MM.1S (cell line): ENCODE results near the gene ZBTB17.

Source experiments
- DNase-seq: peaks from one replicate; pipeline ENCODE4 v3.0.0-alpha.2; 2015
- H2AFZ ChIP-seq: fragments of 300-600 bp; sonication (generic); 2 replicates; pipeline ENCODE4 v1.6.0; 2016; ENCODE audit warnings: antibody characterized with exemption, low read length
- H3F3A ChIP-seq: fragments of 300-600 bp; sonication (generic); 2 replicates; pipeline ENCODE4 v1.6.1; 2016; ENCODE audit warnings: mild to moderate bottlenecking, antibody characterized with exemption, low read length, moderate library complexity, mixed read lengths; ENCODE audit not compliant: insufficient read depth
- H3K27ac ChIP-seq: fragments of 300-600 bp; sonication (generic); 2 replicates; pipeline ENCODE4 v1.5.1; 2016; ENCODE audit warnings: mild to moderate bottlenecking, low read length
- H3K27me3 ChIP-seq: fragments of 300-600 bp; sonication (generic); replicated peaks from 2 replicates; pipeline ENCODE4 v1.6.0; 2016; ENCODE audit warnings: low read length; ENCODE audit not compliant: insufficient read depth
- H3K36me3 ChIP-seq: fragments of 300-600 bp; sonication (generic); replicated peaks from 2 replicates; pipeline ENCODE4 v1.6.1; 2016; ENCODE audit warnings: mild to moderate bottlenecking, low read length, mixed read lengths; ENCODE audit not compliant: insufficient read depth
- H3K4me1 ChIP-seq: fragments of 300-600 bp; sonication (generic); 2 replicates; pipeline ENCODE4 v1.6.1; 2016; ENCODE audit warnings: low read length, mixed read lengths
- H3K4me2 ChIP-seq: fragments of 300-600 bp; sonication (generic); 2 replicates; pipeline ENCODE4 v1.6.0; 2016; ENCODE audit warnings: low read depth, low read length
- H3K4me3 ChIP-seq: fragments of 300-600 bp; sonication (generic); 2 replicates; pipeline ENCODE4 v1.5.1; 2016; ENCODE audit warnings: low read length, mixed read lengths
- H3K79me2 ChIP-seq: fragments of 300-600 bp; sonication (generic); 2 replicates; pipeline ENCODE4 v1.6.1; 2016; ENCODE audit warnings: mixed run types, low read length, mixed read lengths
- H3K9ac ChIP-seq: fragments of 300-600 bp; sonication (generic); 2 replicates; pipeline ENCODE4 v1.6.1; 2016; ENCODE audit warnings: low read length, mixed read lengths
- H3K9me2 ChIP-seq: fragments of 300-600 bp; sonication (generic); replicated peaks from 2 replicates; pipeline ENCODE4 v1.6.1; 2016; ENCODE audit warnings: mild to moderate bottlenecking, low read length, mixed read lengths; ENCODE audit not compliant: insufficient read depth
- H3K9me3 ChIP-seq: fragments of 300-600 bp; sonication (generic); replicated peaks from 2 replicates; pipeline ENCODE4 v1.6.1; 2016; ENCODE audit warnings: mild to moderate bottlenecking, low read length, mixed read lengths; ENCODE audit not compliant: insufficient read depth
- H4K20me1 ChIP-seq: fragments of 300-600 bp; sonication (generic); 2 replicates; pipeline ENCODE4 v1.6.1; 2016; ENCODE audit warnings: mild to moderate bottlenecking, low read length, moderate library complexity, mixed read lengths; ENCODE audit not compliant: insufficient read depth
- CTCF ChIP-seq: fragments of 300-600 bp; sonication (generic); IDR thresholded peaks from 2 replicates; pipeline ENCODE4 v1.5.1; 2016; ENCODE audit warnings: antibody characterized with exemption, low read length, mixed read lengths
- EZH2 ChIP-seq: fragments of 300-600 bp; sonication (generic); optimal IDR thresholded peaks from 2 replicates; pipeline ENCODE3; 2017; ENCODE audit warnings: low read depth, mild to moderate bottlenecking, antibody characterized with exemption, low read length, mixed read lengths
- EZH2phosphoT487 ChIP-seq: fragments of 300-600 bp; sonication (generic); IDR thresholded peaks from 2 replicates; pipeline ENCODE4 v1.6.1; 2018; ENCODE audit warnings: antibody characterized with exemption, low read length

Gene ZBTB17

DNA sequence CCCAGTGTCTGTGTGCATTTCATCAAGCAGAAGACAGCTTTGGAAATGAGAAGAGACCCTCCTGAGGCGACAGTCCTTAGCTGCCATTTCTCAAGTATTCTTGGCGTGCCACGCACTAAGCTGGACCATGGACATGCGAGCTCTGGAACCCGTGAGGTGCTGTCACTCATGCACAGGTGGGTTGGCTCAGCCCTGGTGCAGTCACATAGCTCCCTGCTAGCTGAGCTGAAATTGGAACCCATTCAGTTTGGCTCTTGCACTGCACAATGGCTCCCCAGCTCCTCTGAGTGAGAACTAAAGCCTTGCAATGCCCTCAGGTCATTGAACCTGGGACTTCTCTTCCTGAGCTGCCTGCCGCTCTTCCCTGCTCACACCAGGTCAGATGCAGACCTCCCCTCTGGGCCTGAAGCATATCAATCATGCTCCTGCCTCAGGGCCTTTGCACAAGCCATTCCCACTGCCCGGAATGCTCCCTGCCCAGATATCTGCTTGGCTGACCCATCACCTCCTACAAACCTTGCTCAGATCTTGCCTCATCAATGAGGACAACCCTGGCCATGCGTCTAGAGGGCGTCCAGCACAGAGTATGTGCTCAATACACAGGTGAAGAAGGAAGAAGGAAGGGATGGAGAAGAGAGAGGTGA lies 21.9 kb upstream of the ZBTB17 start:
- TF ChIP-seq CTCF (no peak), EZH2phosphoT487 (no peak), EZH2 (no peak)
- no peak overlapping the region for H3K4me3 ChIP-seq
- no peaks in the 10 kb centered on the region for H3K4me1 ChIP-seq
- no peaks in the 10 kb centered on the region for H3K36me3 ChIP-seq
- no peaks in the 10 kb centered on the region for H3K9me3 ChIP-seq
- H3F3A ChIP-seq: no peaks in the 10 kb centered on the region
- H3K79me2 ChIP-seq: no peaks in the 10 kb centered on the region
- H3K27ac ChIP-seq: no peak overlapping the region
- no peaks in the 10 kb centered on the region for H4K20me1 ChIP-seq
- no peaks in the 10 kb centered on the region for H3K9me2 ChIP-seq
- no peak for DNase-seq
- no peak overlapping the region for H3K4me2 ChIP-seq
- no peak overlapping the region for H3K9ac ChIP-seq
- H2AFZ ChIP-seq: no peak overlapping the region
- H3K27me3 ChIP-seq: peaks cover 38% of the 10 kb centered on the region

DNA sequence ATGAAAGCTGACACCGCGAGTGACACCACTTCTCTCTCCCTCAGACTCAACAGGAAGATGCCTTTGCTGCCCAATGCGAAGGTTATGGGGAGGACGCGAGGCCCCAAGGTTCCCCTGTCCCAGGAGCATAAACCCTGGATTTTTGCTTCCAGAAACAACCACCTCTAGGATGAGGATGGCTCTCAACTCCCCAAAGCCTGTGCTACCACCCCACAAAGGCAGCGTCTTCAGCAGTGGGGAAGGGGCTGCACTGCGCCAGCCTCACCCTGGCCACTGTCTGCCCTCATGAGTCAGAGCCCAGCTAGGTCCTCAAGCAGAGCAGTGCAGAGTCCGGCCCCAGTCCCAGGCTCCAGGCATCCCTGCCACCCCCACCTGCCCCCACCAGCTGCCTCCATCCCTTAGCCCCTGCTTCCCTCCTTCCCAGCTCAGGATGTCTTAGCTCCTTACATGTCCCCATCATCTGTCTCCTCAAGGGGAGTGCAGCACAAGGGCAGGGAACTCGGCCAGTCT lies 21.2 kb upstream of the ZBTB17 start:
- no peaks in the 10 kb centered on the region for H3F3A ChIP-seq
- peaks cover 37% of the 10 kb centered on the region for H3K27me3 ChIP-seq
- no peaks in the 10 kb centered on the region for H3K9me3 ChIP-seq
- DNase-seq: no peak
- H3K36me3 ChIP-seq: no peaks in the 10 kb centered on the region
- no peaks in the 10 kb centered on the region for H4K20me1 ChIP-seq
- no peak overlapping the region for H2AFZ ChIP-seq
- no peak overlapping the region for H3K27ac ChIP-seq
- H3K9me2 ChIP-seq: no peaks in the 10 kb centered on the region
- no peak overlapping the region for H3K4me3 ChIP-seq
- H3K9ac ChIP-seq: no peak overlapping the region
- no peak overlapping the region for H3K4me2 ChIP-seq
- no peaks in the 10 kb centered on the region for H3K4me1 ChIP-seq
- H3K79me2 ChIP-seq: no peaks in the 10 kb centered on the region
- TF ChIP-seq EZH2: no peak
- TF ChIP-seq CTCF: no peak
- no peak for TF ChIP-seq EZH2phosphoT487

DNA sequence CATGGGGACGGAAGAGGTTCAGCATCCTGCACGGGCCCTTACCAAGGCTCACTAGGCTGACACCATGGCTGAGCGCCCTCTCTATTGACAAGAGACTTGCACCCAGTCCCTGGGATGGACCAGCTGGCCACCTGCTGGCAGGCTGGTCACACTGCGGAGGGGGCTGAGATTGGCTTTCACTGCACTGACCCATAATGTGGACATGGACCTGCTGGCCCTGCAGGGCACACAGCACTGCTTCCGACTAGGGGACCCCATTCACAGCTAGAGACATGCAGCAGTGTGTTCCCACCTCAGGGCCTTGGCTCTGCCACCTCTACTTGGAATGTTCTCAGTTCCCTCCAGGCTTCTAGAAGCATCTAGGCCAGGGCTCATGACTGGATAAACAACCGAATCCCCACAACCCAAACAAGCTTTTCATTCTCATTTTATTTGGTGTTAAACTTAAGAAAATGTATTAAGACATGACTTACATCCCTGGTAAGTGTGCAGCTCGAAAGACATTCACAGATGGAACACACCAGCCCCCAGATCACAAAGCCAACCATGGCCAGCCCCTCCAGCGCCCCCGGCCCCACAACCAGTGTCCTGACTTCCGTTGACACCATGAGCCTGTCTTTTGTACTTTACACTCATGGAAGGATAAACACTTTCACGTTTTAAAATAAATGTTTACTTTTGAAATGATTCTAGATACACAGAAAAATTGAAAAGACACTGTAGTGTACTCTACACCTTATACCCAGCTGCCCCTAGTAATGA lies 18.9 kb upstream of the ZBTB17 start:
- Histone ChIP-seq H3K9ac (no peak overlapping the region), H3K27me3 (peaks cover 45% of the 10 kb centered on the region), H3K79me2 (no peaks in the 10 kb centered on the region), H3F3A (no peaks in the 10 kb centered on the region), H3K36me3 (no peaks in the 10 kb centered on the region), H3K27ac (no peak overlapping the region), H3K9me2 (no peaks in the 10 kb centered on the region), H3K4me1 (no peaks in the 10 kb centered on the region), H3K4me3 (no peak overlapping the region), H2AFZ (no peak overlapping the region), H3K9me3 (no peaks in the 10 kb centered on the region), H3K4me2 (no peak overlapping the region), H4K20me1 (no peaks in the 10 kb centered on the region)
- TF ChIP-seq EZH2: no peak
- no peak for TF ChIP-seq EZH2phosphoT487
- TF ChIP-seq CTCF: peak; percentile 43
- DNase-seq: no peak
